IPS DF 6.9 (cell line): ENCODE results near the gene RORB.

Source experiments
- DNase-seq: peaks from one replicate; pipeline ENCODE4 v3.0.0-alpha.2; 2013; ENCODE audit warnings: low read depth, low spot score
- H3K27ac ChIP-seq: one replicate; pipeline ENCODE4 v1.5.1; 2013; ENCODE audit warnings: low read length, control low read depth
- H3K27me3 ChIP-seq: 2 replicates; pipeline ENCODE4 v1.6.1; 2013; ENCODE audit warnings: mild to moderate bottlenecking, low read length; ENCODE audit not compliant: control insufficient read depth, insufficient read depth
- H3K36me3 ChIP-seq: 2 replicates; pipeline ENCODE4 v1.6.1; 2013; ENCODE audit warnings: low read length; ENCODE audit not compliant: control insufficient read depth, insufficient read depth
- H3K4me1 ChIP-seq: 2 replicates; pipeline ENCODE4 v1.6.1; 2013; ENCODE audit warnings: low read length; ENCODE audit not compliant: control insufficient read depth, insufficient read depth
- H3K4me3 ChIP-seq: 2 replicates; pipeline ENCODE4 v1.5.1; 2013; ENCODE audit warnings: mild to moderate bottlenecking, low read length
- H3K9me3 ChIP-seq: 2 replicates; pipeline ENCODE4 v1.6.1; 2013; ENCODE audit warnings: low read length, inconsistent platforms; ENCODE audit not compliant: control insufficient read depth, insufficient read depth
- WGBS: extraction: QIAGEN DNeasy Blood & Tissue Kit; methylation state at CpG from one replicate; pipeline ENCODE4 v1.1.7; 2013; ENCODE audit warnings: mixed read lengths, missing lambda C conversion rate; ENCODE audit not compliant: insufficient read length, insufficient coverage; 5-methylcytosine and 5-hydroxymethylcytosine counted together

The RORB gene

DNA sequence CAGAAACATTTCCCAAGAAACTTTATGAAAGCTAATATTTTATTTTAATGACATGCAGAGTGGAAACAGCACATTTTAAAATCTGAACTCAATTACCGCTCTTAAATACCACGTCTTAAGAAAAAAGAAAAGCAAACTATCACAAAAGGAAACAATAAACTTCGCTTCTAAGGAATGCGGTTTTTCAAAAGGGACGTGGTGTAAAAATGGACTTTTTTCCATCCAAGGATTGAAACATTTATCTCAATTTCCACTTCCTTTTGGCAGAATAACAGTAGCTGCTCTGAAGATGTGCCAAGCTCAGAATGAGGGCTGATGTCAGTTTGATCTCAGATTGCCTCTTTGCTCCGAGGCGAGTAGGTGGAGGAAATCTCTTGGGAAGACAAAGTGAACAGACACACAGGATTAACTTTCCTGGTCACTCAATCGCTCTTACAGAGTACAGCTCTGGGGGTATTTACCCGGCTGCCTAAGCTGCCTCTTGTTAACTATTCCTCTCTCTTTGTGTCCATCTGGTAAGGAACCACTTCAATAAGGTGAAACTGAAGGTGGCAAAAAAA, 232.1 kb downstream of the RORB start:
- no peaks in the 10 kb centered on the region for H3K9me3 ChIP-seq
- H3K36me3 ChIP-seq, result no peaks in the 10 kb centered on the region
- no CpG with 5 or more reads among the region's 9 CpGs for WGBS
- no peaks in the 10 kb centered on the region for H3K27me3 ChIP-seq
- H3K27ac ChIP-seq, result no peak overlapping the region
- DNase-seq, result no peak
- H3K4me3 ChIP-seq, result no peak overlapping the region
- H3K4me1 ChIP-seq, result peaks cover 2% of the 10 kb centered on the region; the same call in 1 of the 2 replicates

GRCh38 chr9:74735761-74736160, 238.6 kb downstream of the RORB start:
- Histone ChIP-seq H3K4me3 (no peak overlapping the region), H3K4me1 (no peaks in the 10 kb centered on the region), H3K27me3 (no peaks in the 10 kb centered on the region), H3K36me3 (no peaks in the 10 kb centered on the region), H3K27ac (no peak overlapping the region), H3K9me3 (no peaks in the 10 kb centered on the region)
- no peak for DNase-seq
- no CpG with 5 or more reads among the region's 4 CpGs for WGBS

DNA sequence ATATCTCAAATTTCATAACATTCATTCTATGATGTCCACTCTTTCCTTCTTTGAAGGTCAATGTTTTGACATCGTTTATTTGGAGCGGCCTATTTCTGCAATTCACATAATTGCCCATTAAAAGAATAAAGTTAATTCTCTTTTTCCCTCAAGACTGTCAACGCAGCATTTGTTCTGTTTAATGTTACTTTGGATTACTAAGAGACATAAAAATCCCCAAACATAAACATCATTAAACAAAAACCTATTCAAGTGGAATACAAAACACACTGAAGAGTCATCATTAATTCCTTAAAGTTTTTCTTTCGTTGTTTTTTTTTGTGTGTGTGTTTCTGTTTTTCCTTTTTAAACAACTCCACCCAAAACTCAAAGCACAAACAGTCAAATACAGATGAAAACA, 239.5 kb downstream of the RORB start:
- no CpG with 5 or more reads among the region's 4 CpGs for WGBS
- no peak for DNase-seq
- no peaks in the 10 kb centered on the region for H3K36me3 ChIP-seq

DNA sequence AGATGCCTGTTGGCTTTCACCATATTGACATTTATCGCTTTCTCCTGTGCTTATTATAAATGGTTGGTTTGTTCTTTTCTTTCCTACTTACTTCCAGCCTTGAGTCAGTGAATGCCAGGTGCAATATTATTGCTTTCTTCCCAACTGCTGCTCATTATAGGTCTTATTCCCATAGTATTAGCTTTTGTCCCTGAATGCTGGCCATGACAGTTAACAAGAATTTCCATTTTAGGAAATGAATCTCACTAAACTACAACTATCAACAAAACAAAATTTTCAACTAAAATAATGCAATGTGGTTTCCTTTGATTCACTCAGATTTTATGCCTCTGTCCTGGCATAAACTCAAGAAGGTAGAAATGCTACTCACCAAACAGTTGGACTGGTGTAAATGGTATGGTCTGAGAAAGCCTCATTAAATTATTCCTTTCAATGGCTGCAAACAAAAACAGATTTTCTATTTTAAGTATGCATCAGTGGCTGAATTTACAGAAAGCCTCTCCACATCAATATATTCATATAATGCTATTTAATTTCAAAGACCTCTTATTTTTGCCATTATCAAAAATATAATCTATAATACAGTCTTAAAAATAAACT, 245.2 kb downstream of the RORB start:
- no peak for DNase-seq
- no peaks in the 10 kb centered on the region for H3K36me3 ChIP-seq
- no CpG with 5 or more reads among the region's 1 CpG for WGBS

More for the DNA sequence above, 239.5 kb downstream of the RORB start:
- Histone ChIP-seq H3K27ac (no peak overlapping the region), H3K27me3 (no peaks in the 10 kb centered on the region), H3K4me3 (no peak overlapping the region), H3K9me3 (no peaks in the 10 kb centered on the region), H3K4me1 (no peaks in the 10 kb centered on the region)

More for the DNA sequence above, 245.2 kb downstream of the RORB start:
- no peaks in the 10 kb centered on the region for H3K9me3 ChIP-seq
- H3K27me3 ChIP-seq, result no peaks in the 10 kb centered on the region
- H3K27ac ChIP-seq, result no peak overlapping the region
- H3K4me3 ChIP-seq, result no peak overlapping the region
- H3K4me1 ChIP-seq, result no peaks in the 10 kb centered on the region
